Stimulated activated CD4-positive, alpha-beta T cell treated with anti-CD3 and anti-CD28 coated beads, Interleukin-2, amount 100 ng/mL, for 24 hours (primary cell): ENCODE results near the gene DCUN1D2.
"Not testable (repeated sequence)": the region's sequence is repeated elsewhere in the genome, so short reads cannot be mapped to it uniquely, and the experiment has no call there.

Experiments used
- DNase-seq, 2 donors: peaks; one replicate each; pipeline ENCODE4 v3.0.0-alpha.2; 2020

The DCUN1D2 gene

GRCh38 chr13:113442985-113443362 lies 47.5 kb downstream of the DCUN1D2 start:
- no peak for DNase-seq

GRCh38 chr13:113442354-113442984 lies 48.0 kb downstream of the DCUN1D2 start:
- DNase-seq: no peak

DNA sequence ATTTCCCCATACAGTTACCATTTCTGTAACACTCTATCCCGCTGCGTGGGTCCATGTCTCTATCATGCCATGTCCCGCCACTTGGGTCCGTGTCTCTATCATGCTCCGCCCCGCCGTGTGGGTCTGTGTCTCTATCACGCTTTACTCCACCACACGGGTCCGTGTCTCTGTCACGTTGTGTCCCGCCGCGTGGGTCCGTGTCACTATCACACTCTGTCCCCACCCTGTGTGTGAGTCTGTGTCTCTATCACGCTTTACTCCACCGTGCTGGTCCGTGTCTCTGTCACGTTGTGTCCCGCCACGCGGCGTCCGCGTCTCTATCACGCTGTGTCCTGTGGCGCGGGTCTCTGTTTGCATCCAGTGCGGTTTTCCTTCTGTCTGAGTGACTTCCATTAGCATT lies 48.9 kb downstream of the DCUN1D2 start:
- DNase-seq: no peak

GRCh38 chr13:113437408-113438010 lies 53.0 kb downstream of the DCUN1D2 start:
- no peak for DNase-seq

GRCh38 chr13:113436866-113437265 lies 53.6 kb downstream of the DCUN1D2 start:
- DNase-seq: not testable (repeated sequence)

DNA sequence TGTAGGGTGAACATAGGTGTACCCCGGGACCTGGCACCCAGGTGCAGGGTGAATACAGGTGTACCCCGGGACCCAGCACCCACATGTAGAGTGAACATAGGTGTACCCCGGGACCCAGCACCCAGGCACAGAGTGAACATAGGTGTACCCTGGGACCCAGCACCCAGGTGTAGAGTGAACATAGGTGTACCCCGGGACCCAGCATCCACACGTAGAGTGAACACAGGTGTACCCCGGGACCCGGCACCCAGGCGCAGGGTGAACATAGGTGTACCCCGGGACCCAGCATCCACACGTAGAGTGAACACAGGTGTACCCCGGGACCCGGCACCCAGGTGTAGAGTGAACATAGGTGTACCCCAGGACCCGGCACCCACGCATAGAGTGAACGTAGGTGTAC lies 54.6 kb downstream of the DCUN1D2 start:
- DNase-seq: not testable (repeated sequence)

DNA sequence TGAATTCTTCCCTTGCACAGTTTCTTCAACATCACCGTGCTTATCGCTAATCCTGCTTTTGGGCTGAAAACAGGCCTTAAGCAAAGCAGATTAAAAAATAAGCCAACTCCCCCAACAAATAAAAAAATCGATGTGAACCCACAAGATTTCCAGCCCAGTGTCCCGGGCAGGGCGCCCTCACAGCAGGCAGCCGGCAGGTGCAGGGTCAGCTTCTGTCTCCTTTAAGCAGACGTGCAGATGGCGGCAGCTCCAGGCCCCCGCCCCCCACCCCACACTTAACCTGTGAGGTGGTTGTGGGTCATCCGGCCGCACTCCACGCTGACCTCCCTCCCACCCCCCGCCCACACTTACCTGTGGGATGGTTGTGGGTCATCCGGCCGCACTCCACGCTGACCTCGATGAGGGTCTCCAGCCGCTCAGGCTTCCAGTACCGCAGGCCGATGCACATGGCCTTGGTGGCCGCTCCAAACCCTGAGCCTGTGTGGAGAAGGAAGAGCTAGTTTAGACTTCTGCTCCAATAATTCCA lies 57.1 kb downstream of the DCUN1D2 start:
- no peak for DNase-seq

DNA sequence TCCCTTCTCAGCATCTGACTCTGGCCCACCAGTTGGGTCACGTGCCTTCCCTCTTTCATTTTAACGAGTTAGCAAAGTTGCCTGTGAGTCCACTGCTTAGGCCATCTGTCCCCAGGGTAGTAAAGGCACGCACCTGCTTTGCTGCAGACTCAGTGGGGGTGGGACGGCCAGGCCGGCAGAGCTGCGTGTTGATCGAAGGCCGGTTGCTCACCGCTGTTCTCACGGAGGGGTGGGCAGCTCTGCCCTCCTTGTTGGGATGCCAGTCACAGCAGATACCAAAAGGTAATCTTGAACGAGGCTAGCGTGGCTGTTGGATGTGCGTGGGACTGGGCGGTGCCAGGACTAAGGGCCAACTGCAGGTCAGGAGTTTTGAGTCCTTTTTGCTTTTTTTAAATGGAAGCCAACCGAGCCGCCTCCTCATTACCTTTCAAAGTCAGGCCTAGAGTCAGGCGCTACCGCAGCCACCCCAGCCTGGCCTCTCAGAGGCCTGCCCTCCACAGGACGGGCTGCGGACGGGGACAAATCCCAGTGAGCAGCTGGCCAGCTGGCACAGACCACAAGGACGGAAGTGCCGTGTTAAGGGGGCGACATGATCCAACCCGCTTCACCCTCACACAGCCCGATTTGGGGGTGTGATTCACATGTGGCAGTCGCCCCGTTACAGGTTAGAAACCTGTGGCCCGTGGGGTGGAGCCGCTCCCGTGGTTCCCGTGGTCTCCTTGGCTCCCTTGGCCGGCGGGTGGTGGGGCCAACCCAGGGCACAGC lies 57.8 kb downstream of the DCUN1D2 start:
- DNase-seq: no peak

DNA sequence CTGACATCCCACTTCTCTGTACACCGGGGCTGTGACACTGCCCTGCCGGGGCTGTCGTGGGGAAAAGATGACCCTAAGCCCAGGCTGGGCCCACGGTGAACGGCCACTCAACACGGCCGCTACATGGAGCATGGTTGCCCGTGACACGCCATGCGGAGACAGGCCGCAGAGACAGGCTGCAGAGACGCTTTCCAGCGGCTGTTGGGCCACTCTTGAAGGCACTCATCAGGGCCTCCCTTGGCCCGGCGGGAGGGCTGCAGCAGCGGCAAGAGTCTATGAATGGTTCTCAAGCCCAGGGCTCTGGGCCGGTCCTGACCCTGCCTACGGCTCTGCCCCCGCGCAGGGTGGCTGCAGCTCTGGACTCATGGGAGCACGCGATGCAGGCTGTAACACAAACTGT lies 59.3 kb downstream of the DCUN1D2 start:
- no peak for DNase-seq

DNA sequence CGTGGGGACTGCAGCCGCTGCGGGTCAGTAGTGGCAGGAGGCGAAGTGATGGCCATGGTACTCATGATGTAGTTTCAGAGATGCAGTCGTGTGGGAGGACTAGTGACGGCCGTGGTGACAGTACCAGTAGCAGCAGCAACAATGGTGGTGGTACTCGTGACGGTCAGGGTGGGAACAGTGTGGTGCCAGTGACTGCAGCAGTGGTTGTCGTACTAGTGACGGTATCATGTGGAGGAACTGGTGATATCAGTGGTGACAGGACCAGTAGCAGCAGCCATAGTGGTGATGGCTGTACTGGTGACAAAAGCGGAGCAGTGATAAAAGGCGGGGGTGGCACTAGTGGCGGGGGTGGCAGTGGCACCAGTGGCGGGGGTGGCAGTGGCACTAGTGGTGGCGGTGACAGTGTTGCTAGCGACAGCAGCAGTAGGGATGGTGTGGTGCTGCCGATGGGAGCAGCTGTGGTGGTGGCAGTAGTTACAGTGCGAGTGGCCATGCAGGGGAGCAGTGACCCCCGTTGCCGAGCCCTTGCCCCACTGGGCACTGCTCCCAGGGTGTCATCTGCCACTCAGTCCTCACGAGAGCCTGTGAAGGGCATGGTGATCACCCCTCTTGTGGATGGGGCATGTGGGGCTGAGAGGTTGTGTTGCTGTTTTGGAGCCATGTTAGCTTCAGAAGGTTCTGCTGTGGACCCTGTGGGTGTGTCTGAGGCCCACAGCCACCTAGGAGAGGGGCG lies 60.0 kb downstream of the DCUN1D2 start:
- DNase-seq: no peak

DNA sequence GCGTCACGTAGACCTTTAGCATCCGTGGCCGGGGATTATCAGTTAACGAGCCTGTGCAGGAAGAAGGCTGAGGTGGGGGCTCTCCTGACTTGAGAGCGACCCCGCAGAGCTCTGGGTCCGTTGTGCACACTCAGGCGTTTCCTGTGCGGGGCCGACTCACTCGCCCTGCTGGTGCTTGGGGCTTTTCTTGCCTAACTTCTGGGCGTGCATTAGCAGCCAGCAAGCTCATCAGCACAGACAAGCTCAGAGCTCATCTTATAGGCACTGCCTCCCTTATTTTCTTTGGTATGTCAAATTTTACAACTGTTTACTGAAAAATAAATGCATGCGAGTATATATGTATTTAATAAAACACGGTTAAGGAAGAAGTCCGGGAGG lies 60.9 kb downstream of the DCUN1D2 start:
- no peak for DNase-seq

DNA sequence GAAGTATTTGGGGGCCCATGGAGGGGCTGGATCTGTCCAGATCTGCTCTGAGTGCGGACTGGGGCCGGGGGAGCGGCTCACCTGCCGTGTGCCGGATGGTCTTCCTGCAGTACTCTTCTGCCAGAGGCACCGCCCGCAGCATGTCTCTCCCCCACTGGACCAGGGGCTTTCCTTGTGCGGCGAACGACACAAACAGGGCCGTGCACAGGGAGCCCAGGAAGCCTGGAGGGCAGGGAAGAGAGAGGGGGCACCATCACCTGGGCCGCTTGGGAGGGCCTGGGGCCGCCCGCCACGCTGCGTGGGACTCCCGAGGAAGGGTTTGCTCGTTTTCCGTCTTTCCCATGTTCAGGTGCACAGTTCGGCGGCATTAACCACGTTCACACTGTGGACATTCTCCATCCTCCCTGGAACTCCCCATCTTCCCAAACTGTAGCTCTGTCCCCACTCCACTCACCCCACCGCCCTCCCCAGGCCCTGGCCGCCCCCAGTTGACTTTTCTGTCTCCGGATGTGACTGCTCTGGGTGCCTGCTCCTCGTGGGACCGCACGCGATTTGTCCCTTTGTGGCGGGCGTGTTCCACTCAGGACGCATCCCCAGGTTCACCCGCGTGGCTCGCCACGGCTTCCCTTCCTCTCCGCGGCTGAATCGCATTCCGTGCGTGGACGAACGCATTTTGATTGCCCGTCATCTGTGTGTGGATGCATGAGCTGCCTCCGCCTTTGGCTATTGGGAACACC lies 61.5 kb downstream of the DCUN1D2 start:
- DNase-seq: no peak

DNA sequence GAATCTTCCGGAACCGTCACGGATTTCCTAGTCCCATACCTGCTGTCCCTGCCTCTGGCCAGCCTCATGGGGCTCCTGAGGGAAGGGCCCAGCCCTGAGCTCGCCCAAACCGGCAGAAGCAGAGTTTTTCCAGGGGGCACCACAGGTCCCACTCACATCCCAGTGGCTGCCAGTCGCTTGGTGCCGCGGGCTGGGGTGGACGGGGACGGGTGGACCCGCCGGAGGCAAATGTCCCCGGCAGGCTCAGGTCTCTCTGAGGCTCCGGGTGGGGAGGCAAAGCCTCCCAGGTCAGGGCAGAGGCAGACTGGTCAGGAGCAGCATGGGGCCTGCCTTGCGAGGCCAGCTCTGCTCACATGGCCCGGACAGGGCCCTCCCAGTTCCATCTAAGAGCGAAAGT lies 62.0 kb downstream of the DCUN1D2 start:
- DNase-seq: no peak

DNA sequence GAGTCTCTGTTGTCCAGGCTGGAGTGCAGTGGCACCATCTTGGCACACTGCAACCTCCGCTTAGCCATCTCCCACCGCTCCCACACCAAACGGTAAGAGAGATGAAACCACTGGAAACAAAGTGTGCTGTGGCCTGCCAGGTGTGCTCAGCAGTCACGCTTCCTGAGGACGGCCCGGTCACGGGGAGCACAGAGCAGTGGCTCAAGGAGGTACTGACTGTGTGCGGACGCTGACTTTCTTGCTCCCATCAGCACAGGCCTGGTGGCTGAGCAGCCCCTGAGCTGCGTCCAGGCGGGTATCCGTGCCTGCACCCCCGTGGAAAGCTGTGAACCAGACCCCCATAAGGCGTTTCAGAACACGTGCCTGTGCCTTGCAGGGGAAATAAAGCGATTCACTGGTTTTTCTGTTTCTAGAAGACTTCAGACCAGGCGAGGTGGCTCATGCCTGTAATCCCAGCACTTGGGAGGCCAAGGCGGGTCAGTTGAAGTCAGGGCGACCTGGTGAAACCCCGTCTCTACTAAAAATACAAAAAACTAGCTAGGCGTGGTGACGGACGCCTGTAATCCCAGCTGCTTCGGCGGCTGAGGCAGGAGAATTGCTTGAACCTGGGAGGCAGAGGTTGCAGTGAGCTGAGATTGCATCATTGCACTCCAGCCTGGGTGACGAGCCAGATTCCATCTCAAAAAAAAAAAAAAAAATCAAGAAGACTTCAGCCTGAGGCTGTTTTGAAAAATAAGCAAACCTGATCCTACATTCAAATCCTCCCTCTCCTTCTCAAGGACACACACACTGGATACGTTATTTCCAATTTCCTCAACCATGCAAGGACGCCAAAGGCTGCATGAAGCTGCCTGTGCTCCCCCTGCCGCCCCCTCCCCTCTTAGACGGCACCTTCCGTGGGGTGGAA lies 62.7 kb downstream of the DCUN1D2 start:
- no peak for DNase-seq

DNA sequence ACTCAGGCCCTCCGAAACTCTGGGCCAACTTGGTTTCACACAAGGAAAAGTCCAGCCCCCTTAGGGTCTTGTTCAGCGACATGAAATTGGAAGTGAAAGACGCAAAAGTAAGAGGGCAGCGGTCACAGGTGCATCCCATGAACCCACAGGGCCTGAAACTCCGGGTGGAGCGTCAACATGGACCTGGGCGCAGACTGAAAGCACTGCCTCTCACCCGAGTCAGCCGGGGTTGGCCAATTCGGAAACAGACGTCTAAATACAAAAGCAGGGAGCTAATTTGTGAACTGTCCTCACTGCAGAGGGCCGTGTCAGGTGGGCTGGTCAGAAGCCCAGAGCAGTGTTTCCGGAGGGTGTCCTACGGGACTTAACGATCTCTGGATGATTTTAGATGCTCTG lies 63.9 kb downstream of the DCUN1D2 start:
- DNase-seq: no peak

- DNase-seq: no peak
These were observed 64.4 kb downstream of the DCUN1D2 start for GRCh38 chr13:113425941-113426590.

DNA sequence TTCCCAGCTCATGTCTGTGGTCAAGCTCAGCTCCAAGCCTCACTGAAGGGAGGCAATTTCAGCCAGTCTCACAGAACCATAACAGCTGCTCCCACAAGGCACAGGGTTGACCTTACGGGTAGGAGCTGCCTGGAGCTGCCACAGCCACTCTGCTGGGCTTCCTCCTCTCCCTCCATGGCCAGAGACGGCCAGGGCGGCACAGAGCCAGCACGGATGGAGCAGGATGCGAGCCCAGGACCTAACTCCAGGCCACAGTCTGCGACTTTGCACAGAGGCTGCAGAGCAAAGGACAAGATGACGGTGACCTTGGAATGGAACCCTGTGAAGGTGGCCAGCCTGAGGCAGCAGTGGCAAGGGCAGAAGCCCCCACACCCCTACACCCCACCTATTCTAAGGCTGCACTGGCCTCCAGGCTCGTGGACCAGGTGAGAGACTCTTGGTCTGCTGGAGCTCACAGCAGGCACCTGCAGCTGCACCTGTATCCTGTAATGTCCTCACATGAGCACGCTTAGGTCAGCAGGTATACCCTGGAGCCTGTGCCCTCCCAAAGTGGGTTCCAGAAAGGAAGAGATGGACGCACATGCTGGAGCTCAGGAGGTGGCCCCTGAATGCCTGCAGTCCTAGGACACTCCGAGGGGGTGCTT lies 66.9 kb downstream of the DCUN1D2 start:
- DNase-seq: no peak

GRCh38 chr13:113422807-113423519 lies 67.5 kb downstream of the DCUN1D2 start:
- DNase-seq: no peak

DNA sequence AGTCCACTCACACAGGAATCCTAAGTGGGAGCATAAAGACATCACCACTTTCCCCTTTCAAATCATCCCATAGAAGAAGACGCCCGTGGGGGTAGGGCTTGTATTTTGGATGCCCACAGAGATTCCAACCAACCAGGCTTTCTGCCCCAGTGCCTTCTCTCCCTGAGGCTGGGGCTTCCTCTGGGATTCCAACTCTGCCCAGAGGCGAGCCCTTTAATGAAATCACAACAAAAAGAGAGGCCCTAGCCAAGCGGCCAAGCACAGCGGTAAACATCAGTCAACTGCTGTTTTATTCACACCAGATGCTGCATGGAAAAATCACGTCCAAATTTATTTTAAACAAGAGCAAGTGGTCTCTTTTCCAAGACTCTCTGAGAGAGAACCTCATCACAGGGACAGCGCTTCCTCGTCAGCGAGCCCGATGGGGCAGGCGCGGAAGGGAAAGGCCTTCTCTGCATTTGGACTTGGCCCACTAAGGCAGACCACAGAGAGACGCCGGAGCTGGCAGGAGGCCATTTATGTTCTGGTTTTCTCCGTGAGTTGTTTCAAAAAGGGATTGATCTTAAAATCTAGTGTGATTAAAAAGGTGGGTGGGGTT lies 68.7 kb downstream of the DCUN1D2 start:
- no peak for DNase-seq
